HG03378 (cell line): ENCODE data around the gene C1orf21.

Experiments used
- ATAC-seq: cut with Tn5 transposase; IDR thresholded peaks from one replicate; pipeline ENCODE4 v1.9.1; 2021; ENCODE audit warnings: mild to moderate bottlenecking, moderate library complexity; ENCODE audit not compliant: unreplicated experiment

Gene C1orf21

GRCh38 chr1:184480736-184481135, 93.9 kb downstream of the C1orf21 start:
- ATAC-seq = no peak

DNA sequence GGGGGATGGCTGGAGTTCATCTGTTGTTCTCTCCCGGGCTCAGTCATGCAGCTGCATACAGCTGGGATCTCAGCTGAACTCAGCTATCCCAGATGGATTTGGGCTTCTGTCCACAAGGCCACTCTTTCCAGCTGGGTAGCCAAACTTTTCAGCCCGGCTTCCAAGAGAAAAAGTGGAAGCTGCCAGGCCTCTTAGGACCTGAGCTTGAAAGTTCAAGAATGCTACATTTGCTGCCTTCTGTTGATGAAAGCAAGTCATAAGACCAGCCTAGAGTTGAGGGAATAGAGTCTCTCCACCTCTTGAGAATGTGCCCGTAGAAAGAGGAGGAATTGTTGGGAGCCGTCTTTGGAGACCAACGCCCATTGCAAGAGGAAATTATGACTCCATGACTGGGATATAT, 95.3 kb downstream of the C1orf21 start:
- no peak for ATAC-seq

DNA sequence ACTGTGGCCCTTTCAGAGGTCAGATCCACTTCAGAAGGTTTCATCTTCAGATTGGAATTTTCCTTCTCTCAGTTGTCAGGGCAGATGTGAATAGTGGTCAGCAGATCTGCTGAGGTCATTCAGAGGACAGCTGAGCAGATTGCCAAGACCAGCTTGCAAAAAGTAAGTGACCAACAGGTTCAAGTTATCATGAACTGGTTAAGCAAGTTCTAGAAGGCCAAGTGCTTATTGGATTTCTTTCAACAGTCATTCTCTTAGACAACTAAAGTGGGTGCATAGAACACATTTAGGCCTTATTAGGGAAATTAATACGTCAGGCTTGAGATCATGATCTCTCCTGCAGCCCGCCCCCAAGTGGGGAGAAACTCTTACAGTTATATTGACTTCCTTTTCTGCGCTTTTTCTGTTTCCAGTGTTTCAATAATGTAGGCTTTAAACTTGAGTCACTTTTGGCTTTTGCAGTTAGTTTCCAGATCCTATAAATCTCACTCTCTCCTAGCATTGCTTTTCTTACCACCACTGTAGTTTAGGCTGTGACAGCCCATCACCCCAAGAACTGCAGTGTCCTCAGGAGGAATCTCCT, 96.4 kb downstream of the C1orf21 start:
- ATAC-seq = no peak

GRCh38 chr1:184485751-184486723, 99.2 kb downstream of the C1orf21 start:
- ATAC-seq = no peak

- ATAC-seq = no peak
Observed at GRCh38 chr1:184486761-184487445, 100.1 kb downstream of the C1orf21 start.

- no peak for ATAC-seq
Observed at GRCh38 chr1:184487531-184488193, 100.8 kb downstream of the C1orf21 start.

DNA sequence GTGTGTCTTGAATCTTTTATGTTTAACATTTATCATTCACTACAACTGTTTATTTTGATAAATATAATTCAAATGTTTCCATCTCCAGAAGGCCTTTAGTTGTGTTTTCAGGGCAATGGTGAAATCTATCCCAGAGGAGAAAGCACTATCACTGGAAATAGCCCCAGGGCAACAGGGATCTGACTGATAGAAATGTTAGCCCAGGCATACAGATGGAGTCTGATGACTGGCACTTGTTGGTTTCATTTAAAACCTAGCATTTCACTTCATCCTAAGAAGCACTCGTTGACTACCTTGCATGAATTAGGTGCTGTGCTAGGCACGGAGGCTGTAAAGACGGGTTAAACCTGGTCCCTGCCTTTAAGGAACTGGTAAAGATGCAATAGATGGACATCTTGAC, 103.1 kb downstream of the C1orf21 start:
- no peak for ATAC-seq

DNA sequence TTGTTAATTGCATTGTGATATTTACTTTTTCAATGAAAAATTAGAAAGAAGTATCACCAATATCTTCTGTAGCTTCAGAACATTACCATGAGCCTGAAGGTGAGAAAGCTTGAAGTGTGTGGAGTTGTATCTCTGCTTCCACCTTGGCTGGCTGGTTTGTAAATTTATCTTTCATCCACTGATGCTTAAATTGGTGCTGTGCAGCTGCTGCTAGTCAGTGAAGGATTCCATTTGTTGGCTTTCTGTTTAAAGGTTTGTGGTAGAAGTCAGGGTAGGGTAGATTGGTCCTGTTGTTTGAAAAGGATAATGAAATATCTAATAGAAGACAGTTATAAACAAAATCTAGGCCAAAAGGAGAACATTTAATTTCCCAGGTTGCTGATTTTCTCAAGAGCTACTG, 105.7 kb downstream of the C1orf21 start:
- ATAC-seq = no peak

- ATAC-seq = no peak
Observed at GRCh38 chr1:184493987-184494388, 107.2 kb downstream of the C1orf21 start.

GRCh38 chr1:184494929-184495328, 108.1 kb downstream of the C1orf21 start:
- peak; percentile 69 for ATAC-seq

- no peak for ATAC-seq
Observed at GRCh38 chr1:184497959-184498723, 111.3 kb downstream of the C1orf21 start.

DNA sequence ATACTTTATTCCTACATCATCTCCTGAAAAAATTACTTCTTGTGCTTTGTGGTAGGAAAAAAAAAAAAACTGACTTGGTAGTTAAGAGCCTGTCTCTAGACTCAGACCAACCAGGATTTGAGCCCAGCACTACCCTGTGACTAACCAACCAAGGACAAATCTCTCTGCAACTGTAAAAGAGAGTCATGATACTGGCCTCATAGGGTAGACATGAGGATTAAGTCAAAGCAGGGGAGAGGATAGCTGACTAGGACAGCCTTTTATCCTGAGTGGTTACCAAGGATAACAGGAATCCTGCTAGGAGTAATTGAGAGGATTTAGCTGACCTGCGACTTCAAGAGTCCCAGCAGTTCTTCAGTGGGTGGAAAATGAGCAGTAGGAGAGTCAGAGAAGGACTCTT, 112.8 kb downstream of the C1orf21 start:
- no peak for ATAC-seq

DNA sequence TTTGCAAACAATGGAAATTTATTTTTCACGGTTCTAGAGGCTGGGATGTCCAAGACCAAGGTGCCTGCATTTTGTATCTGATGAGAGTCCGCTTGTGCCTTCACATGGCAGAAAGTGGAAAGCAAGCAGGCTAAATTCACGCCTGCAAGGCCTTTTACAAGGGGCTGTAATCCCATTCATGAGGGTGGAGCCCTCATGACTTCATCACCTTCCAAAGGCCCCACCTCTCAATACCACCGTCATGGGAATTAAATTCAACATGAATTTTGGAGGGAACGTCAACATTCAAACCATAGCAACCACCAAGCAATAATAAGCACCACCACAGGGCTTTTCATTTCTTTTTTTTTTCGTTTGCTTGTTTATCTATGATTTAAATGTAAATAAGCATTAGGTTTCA, 115.3 kb downstream of the C1orf21 start:
- ATAC-seq = no peak

- ATAC-seq = no peak
Observed at GRCh38 chr1:184503221-184503749, 116.5 kb downstream of the C1orf21 start.

- no peak for ATAC-seq
Observed at GRCh38 chr1:184504040-184504954, 117.5 kb downstream of the C1orf21 start.

GRCh38 chr1:184504955-184505338, 118.1 kb downstream of the C1orf21 start:
- ATAC-seq = no peak

DNA sequence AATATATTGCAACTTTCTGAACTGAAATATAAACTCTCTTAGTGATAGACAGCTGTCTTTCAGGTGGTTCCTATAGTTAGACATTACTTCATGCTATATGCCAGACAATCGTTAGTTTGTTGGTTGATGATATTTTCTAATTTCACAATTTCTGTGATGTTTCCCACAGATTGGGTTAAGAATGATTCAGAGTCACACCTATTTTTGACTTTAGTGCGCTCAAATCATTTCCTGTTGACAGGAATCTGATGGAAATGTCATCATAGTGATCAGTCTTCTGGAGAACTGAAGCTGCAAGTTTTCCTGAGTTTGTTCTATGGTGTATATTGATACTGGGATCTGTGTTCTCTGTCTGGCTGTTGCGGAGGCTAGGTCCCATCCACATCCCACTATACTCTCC, 119.7 kb downstream of the C1orf21 start:
- no peak for ATAC-seq

GRCh38 chr1:184507165-184507564, 120.3 kb downstream of the C1orf21 start:
- ATAC-seq = no peak

DNA sequence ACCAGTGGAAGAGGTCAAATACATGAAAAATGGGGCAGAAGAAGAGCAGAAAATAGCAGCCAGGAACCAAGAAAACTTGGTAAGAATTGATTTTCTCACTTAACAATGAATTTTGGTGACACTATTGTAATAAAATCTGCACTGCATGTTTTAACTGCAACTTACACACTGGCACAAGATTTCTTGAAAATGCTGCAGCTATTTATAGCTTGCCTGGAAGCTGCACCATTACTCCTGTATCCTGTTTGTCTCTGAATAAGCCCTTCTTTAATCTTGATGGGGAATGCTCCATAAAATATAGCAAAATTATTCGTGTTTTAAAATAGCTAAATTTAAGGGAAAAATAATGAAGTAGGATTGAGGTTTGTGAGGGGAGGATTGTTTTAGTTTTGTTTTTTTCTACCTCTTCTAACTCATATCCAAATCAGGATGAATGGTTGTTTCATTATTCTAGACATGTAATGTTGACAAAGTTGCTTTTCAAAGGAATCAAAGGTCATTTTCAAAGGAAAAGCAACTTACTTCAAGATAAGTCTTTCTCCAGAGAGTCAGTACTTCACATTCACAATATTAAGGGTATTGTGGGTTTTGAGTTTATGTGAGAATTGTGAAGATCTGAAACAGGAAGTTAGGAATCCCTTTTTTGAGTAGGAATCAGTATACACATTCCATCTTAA, 120.9 kb downstream of the C1orf21 start:
- ATAC-seq = no peak
